ENCODE measurements around the gene FGF21.
A peak's percentile ranks its signal among the peaks of the same experiment; 100 is the strongest.

Gene FGF21

DNA sequence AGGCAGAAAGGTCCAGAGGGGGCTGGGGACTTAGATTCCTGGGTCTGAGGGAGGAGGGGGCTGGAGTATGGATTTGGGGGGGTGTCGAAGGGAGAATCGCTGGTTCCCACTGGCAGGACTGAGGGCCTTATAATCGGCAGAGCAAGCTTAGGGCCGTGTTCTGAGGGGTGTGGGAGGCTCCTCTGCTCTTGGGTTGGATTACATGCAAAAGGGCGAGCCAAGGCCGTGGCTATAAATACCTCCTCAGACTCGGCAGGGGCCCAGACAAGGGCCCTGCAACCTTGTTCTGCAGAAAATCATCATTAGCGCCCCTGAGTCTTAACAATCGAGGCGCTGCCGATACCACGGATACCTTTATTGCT is 35.1 kb upstream of the FGF21 start:
- no peak for TF ChIP-seq POLR2A (IDR thresholded peaks at IDR 0.05; ENCODE audit: low read length)
- TF ChIP-seq GATA1 (IDR thresholded peaks at IDR 0.05; ENCODE audit: low read depth, low read length) = no peak
- no peak for DNase-seq

DNA sequence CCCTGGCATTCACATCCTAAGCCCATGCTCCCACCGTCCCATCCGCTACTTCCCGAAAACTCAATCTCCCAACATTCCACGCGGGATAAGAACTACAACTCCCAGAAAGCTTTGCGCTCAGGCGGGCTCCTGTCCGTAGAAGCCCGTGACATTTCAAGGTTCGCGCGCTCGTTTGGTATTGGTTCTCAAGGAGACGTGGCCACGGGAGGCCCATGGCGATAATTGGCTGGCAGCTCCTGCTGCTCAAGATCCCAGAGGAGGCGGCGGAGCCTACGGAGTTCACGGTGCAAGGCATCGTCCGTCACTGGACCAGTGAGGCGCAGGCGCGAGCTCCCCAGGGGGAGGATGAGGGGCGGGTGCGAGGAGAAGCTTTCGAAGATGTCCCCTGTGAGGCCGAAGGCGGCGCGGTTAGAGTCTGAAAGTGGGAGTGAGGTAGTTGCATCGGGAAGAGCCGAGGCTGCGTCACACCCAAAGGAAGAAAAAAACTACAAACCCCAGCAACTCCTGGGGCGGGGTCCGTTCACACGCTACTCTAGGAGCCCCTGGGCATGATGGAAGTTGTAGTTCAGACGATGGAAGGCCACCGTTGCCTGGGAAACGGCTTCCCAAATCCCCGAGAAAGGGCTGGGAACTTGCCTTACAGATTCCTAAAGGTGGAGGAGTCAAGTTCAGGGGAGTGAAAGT is 34.6 kb upstream of the FGF21 start:
- TF ChIP-seq GATA1 (IDR thresholded peaks at IDR 0.05; ENCODE audit: low read depth, low read length) (no peak), POLR2A (IDR thresholded peaks at IDR 0.05; ENCODE audit: low read length) (peak; percentile 72)
- peak; percentile 96 to 97 for DNase-seq

DNA sequence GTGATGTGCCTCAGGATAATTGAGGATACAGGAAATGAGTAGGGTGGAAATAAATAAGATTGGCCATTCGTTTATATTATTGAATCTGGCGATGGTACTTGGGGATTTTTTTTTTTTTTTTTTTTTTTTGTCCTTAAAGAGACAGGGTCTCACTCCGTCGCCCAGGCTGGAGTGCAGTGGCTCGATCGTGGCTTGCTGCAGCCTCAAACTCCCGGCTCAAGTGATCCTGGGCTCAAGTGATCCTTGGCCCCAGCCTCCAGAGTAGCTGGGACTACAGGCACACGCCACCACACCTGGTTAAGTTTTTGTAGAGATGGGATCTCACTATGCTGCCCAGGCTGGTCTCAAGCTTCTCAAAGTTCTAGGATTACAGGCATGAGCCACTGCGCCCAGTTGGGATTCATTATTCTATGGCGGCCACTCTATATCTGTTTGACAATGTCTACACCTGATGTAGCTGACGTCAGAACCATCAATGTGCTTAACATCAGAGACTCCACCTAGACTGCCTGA is 33.1 kb upstream of the FGF21 start:
- no peak for TF ChIP-seq POLR2A (IDR thresholded peaks at IDR 0.05; ENCODE audit: low read length)
- no peak for TF ChIP-seq GATA1 (IDR thresholded peaks at IDR 0.05; ENCODE audit: low read depth, low read length)
- no peak for DNase-seq

DNA sequence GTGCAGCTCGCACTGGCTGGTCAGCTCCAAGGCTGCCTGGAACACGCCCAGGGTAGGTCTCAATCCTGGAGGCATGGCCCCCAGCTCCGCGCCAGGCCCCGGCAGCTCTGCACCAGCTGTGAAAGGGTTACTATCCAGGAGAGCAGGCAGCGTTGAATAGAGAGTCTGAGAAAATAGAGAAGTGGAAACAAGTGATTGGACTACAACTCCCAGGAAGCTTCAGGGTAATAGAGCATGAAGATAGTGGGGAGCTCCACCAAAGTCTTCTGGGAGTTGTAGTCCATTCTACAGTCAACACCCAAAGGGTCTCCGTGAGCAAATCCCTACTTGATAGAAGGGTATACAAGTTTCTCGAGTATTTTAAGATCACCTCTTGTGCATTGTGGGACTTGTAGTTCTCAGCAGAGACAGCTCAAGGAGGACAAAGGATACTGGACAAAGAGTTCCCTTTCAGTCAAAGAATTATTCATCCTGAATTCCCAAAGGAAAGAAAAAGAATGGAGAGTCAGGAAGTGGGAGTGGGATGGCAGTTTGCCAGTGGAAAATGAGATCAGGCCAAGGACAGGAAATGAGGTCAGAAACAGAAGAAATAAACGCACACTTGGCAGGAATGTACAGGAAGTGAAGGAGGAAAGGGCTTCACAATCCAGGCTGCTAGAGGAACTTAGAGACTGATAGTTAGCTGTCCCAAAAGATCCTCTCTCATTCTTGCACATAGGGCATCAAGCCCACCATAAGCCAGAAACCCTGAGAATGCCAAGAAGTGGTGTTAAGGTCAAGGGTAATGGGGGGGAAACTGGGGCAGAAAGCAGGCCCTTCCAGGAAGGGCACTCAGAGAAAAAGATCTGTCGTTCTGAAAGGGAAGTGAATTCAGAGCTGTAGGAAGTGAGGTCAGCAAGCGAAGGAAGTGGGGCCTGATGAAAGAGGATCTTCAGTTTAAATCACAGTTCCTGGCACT is 30.2 kb upstream of the FGF21 start:
- TF ChIP-seq POLR2A (IDR thresholded peaks at IDR 0.05; ENCODE audit: low read length) = no peak
- no peak for TF ChIP-seq GATA1 (IDR thresholded peaks at IDR 0.05; ENCODE audit: low read depth, low read length)
- DNase-seq = peak; percentile 72 to 77

DNA sequence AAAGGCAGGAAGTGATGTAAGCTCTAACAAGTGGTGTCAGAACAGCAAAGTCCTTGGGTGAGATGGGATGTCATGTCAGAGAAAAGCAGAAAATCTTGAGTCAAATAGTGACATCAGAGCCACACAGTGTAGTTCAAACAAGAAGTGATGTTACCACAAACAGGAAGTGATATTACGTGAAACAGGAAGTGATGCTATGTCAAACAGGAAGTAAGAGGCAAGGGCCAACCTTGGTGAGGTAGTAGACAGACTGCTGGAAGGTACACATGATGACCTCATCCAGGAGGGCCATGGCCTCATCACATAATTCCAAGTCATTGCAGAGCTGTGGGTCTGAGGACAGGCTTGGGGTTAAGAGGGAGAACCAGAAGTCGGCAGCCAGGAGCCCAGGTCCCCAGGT is 28.8 kb upstream of the FGF21 start:
- TF ChIP-seq GATA1 (IDR thresholded peaks at IDR 0.05; ENCODE audit: low read depth, low read length) (no peak), POLR2A (IDR thresholded peaks at IDR 0.05; ENCODE audit: low read length) (no peak)
- no peak for DNase-seq

DNA sequence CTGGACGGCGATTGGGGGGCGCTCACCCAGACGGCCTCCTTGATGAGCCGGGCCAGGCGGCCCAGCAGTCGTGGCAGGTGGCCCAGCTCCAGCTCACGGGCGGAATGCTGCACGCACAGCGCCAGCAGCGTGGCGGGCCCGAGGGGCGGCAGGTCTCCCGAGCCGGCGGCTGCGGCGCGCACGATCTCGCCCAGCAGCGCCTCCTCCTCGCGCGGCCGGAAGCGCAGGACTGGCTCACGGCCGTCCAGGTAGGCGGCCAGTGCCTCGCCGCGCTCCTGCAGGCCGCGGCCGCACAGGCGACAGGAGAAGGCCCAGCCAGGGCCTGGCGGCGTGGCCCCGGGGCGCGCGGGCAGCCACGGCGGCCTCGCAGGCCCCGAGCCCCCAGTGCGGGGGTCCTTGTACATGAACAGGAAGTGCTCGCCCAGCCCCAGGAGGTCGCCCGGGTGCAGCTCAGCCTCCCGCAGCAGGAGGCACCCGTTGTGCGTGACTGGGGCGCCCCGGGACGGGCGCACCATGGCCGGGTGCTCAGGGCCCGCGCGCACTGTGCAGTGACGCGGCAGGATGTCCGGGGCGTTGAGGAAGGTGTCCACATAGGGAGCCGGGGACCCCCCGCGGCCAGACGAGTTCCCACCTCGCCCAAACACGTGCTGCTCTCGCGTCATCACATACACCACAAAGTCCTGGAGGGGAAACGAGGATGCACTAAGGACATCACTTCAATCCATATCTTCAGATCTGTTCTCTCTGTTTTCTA is 26.2 kb upstream of the FGF21 start:
- DNase-seq = no peak

DNA sequence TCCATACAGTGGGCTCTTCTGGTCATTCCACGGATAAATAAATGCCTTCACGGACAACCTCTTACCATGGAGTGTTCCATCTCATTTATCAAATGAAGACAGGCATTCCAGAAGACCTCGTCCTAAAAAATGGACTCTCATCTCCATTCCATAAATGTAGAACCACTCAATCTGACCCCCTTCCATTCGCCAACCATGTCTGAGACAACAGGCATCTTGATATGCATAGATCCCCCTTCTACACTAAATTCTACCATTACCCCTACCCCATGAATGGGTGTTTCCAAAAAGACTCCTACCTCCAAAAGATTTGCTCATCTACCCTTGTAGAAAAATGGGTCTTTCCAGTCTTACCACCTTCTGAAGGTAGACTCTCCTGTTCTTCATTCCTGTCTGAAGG is 23.9 kb upstream of the FGF21 start:
- TF ChIP-seq POLR2A (IDR thresholded peaks at IDR 0.05; ENCODE audit: low read length) (no peak), GATA1 (IDR thresholded peaks at IDR 0.05; ENCODE audit: low read depth, low read length) (no peak)
- DNase-seq = no peak

More for the DNA sequence above, 26.2 kb upstream of the FGF21 start:
- no peak for TF ChIP-seq POLR2A (IDR thresholded peaks at IDR 0.05; ENCODE audit: low read length)
- no peak for TF ChIP-seq GATA1 (IDR thresholded peaks at IDR 0.05; ENCODE audit: low read depth, low read length)

DNA sequence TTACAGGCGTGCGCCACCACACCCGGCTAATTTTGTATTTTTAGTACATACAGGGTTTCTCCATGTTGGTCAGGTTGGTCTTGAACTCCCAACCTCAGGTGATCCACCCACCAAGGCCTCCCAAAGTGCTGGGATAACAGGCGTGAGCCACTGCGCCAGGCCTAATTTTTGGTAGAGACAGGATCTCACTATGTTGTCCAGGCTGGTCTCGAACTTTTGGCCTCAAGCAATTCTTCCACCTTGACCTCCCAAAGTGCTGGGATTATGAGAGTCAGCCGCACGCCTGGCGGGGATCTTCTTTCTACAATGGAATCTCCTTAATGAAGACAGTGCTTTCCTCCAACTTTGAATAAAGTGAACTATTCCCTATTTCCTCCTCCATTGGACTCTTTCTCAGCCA is 20.7 kb upstream of the FGF21 start:
- DNase-seq = no peak
- TF ChIP-seq POLR2A (IDR thresholded peaks at IDR 0.05; ENCODE audit: low read length) = no peak
- no peak for TF ChIP-seq GATA1 (IDR thresholded peaks at IDR 0.05; ENCODE audit: low read depth, low read length)

DNA sequence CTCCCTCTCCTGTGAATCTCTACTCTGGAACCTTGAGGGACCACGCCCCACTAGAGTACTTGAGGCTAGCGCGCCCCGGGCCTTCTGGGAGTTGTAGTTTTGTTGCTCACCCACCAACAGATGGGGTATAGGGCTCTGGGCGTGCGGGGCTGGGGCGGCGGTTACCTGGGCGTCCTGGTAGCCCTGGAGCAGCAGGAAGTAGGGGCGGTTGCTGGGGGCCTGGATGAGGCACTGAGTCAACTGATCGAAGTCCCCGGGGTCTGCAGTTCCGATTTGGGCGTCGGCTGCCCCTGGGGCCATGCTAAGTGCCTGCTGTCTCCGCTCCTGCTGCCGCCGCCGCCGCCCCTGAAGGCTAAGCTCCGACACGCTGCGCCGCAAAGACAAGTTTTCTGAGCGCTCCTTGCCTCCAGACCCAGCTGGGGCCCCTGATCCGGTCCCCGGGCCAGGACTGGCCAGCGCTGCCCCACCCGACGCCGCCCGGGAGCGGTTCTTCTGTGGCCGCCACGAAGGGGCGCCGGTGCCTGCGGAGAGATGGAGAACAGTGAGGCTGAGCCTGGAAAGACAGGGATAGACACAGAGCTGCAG is 20.2 kb upstream of the FGF21 start:
- no peak for DNase-seq
- TF ChIP-seq GATA1 (IDR thresholded peaks at IDR 0.05; ENCODE audit: low read depth, low read length) = no peak

DNA sequence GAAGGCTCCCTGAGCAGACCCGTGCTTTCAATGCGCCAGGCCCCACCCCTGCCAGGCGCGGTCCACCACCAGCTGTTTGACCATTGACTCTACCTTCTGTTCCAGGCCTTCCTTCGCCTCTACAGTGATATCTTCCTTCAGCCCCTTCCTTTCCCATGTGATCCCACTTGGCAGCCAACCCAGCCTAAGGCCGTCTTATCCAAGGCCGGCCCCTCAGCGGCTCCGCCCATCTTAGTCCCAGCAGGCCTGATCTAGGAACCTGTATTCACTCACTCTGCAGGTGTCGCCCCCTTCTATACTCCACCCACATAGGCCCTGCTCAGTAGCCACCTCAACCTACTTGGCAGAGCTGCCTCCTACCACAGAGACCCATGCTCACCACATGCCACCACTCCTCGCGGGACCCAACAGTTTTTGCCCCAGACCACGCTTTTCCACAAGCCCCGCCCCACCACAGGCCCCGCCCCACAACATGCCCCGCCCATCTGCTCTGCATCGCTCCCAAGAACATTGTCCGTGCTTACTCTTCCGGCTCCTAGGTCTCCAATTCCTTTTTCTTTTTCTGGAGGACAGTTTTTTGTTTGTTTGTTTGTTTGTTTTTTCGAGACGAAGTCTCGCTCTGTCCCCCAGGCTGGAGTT is 17.8 kb upstream of the FGF21 start:
- TF ChIP-seq POLR2A (IDR thresholded peaks at IDR 0.05; ENCODE audit: low read length) = no peak
- TF ChIP-seq GATA1 (IDR thresholded peaks at IDR 0.05; ENCODE audit: low read depth, low read length) = no peak
- DNase-seq = no peak

DNA sequence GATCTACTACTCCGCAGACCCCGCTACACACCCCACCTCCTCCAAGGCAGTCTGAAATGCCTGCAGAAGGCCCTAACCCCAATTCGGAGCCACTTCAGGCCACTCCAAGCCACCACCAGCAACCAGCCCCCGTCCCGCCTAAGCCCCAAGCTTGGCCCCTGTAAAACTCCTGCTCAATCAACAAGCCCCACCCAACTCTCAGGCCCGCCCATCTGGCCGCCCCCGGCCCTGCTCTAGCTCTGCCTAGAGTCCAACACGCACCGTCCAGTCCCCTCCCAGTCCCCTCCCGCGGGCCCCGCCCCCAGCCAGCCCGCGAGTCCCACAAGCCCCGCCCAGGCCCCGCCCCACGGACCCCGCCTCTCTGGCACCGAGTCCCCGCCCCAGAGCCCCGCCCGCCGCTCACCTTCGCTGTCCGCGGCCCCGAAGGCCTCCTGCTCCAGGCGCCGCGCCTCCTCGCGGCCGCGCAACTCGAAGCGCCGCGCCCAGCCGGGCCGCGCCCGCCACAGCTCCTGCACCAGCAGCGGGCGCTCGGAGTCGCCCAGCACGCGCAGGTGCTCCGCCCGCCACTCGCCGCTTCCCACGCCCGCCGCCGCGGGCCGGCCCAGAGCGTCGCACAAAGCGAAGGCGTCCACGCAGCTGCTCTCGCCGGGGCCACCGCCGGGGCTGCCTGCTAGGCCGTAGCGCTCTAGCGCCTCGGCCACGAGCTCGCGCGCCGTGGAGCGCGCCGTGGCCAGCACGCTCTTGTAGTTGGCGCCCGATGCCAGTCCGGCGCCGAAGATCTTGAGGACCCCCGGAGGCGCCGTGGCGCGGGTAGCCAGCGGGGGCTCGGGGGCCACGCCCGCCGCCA is 16.5 kb upstream of the FGF21 start:
- peak; percentile 91 to 93 for DNase-seq
- TF ChIP-seq POLR2A (IDR thresholded peaks at IDR 0.05; ENCODE audit: low read length) = peak; percentile 36
- no peak for TF ChIP-seq GATA1 (IDR thresholded peaks at IDR 0.05; ENCODE audit: low read depth, low read length)

DNA sequence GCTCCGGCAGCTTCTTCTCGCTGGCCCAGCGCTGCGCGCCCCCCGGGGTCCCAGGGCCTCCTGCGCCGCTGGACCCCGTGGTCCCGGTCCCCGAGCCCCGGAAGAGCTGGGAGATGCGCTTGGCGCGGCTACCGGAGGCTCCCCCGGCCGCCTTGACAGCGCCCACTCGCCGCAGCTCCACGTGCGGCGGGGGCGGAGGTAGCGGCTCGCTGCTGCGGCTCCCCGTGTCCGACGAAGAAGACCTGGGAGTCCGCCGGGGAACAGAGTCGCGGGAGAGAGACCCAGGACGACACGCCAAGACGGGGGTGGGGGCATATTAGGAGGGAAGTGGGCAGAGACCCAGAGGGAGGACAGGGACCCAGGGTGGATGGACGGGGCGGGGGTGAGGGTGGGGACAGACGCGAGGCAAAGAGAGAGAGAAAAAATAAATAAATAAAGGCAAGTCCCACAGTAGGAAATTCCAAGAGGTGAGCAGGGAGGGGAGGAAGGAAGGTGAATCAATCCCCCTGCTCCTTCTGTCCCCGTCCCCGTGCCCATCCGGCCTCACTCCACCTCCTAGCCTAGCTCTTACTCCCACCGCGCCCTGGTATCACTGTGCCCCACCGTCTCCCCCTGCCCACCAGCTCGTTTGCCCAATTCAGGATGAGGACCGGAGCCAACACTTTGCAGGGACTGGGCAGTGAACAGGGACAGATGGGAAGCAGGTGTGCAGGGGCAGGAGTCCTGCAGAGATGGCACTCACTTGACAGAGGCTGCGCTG is 15.7 kb upstream of the FGF21 start:
- DNase-seq = no peak

More for the DNA sequence above, 15.7 kb upstream of the FGF21 start:
- TF ChIP-seq GATA1 (IDR thresholded peaks at IDR 0.05; ENCODE audit: low read depth, low read length) (no peak), POLR2A (IDR thresholded peaks at IDR 0.05; ENCODE audit: low read length) (peak; percentile 4)

All from erythroblast (primary cell).